HG03097 (cell line): ENCODE measurements around the gene ABHD6.

Experiments used
- ATAC-seq: cut with Tn5 transposase; IDR thresholded peaks from one replicate; pipeline ENCODE4 v1.9.1; 2021; ENCODE audit not compliant: unreplicated experiment, low FRiP score

ABHD6 gene

DNA sequence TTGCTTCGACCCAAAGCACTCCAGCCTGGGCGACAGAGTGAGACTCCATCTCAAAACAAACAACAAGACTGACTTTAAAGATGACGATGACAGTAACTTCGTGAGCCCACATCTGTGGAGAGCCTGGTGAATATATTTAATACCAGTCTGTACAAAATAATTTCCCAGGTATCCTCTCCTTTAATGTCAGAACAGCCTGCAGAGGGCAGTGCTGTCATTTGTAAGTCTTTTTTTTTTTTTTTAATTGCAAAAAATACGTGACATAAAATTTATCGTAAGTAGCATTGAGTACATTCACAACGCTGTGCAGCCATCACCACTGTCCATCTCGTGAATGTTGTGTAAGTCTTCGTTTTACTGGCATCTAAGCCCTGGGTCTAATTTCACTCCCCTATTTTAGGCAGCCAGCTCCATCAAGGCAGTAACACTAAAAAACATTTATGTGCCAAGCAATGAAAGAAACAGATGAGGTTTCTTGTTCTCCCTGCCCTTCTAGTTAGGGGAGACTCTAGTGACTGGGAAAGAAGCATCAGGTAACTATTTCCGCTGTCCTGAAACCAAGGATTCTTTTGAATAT, 70.1 kb downstream of the ABHD6 start:
- ATAC-seq: no peak

DNA sequence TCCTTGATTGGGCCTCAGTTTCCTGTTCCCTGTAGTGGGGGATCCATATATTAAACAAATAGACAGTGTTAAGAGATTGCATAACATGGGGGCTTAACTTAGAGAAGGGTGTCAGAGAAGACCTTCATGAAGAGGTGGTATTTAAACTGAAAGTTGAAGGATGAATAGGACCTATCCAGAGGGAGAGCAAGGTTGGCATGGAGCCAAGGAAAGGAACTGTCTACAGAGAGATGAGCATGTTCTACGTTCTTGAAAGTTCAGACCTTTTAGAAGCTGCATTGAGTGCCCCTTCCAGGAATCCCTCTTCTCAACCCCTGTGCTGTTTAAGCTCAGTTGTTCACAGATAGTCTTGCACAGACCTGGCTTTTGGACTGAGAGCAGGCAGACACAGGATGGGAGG, 71.1 kb downstream of the ABHD6 start:
- no peak for ATAC-seq

DNA sequence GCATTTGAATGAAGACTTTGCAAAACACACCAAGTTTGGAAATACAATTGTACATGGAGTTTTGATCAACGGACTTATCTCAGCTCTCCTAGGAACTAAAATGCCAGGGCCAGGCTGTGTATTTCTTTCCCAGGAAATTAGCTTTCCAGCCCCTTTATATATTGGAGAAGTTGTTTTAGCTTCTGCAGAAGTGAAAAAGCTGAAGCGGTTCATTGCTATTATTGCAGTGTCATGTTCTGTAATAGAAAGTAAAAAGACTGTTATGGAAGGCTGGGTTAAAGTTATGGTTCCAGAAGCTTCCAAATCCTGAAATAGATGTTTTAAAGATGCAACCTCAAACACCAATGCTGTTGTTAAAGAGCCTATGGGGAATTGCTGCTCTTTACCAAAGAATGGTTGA, 80.2 kb downstream of the ABHD6 start:
- no peak for ATAC-seq

DNA sequence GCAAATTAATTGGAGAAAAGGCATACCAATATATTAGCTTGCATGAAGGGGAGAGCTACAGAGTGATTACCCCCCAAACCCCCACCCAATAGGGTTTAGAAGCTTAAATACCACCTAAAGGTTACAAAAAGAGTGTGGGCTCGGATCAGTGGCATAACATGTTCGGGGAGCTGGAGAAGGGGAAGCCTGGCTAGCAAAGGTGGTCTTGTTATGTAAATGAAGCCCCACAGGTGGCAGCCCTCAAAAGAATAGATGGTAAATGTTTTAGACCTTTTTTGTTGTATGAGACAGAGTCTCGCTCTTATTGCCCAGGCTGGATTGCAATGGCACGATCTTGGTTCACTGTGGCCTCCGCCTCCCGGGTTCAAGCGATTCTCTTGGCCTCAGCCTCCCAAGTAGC, 84.2 kb downstream of the ABHD6 start:
- no peak for ATAC-seq

DNA sequence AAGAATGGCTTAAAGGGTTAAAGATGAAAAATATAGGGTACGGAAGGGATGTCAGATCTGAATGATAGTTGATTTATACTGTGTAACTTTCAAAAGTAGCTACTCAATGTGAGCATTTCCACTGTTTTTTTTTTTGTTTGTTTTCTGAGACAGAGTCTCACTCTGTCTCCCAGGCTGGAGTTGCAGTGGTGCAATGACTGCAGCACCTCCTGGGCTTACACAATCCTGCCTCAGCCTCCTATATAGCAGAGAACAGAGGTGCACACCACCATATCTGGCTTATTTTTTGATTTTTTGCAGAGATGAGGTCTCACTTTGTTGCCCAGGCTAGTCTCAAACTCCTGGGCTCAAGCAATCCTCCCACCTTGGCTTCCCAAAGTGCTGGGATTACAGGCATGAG, 85.2 kb downstream of the ABHD6 start:
- ATAC-seq: no peak

DNA sequence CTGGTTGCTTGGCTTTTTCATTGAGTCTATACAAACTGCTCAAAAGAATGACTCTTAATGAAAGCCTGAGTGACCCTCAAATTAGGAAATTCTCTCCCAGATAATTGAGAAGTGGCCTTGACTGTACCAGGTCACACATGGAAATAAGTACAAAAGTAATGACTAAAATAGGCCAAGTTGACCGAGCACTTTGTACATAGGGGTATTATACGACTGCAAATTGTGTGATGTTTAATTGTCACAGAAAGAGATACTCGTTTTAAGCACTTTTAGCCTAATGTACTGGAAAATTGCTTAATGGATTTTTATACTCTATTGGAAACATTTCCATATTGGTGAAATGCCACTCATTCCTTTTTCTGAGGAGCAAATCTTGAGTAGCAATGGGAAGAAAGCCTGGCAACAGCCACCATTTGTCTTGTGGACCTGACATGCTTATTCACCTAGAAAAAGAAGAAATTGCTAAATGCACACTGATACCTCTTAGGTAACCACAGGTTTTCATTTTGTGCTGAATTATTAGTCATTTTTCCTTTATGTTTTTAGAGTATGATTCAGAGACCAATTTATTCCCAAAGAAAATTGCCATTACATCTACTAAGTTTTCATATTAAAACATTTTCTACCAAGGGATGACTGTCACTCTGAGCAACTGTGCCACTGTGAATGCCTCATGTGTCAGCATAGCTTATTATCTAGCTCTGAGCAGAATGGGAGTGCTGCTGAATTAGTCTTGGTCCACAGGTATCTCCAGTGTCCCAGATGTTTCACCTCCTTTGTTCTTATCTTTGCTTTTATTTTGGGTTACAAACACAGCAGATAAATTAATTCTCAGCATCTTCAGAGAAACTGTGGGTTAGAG, 86.2 kb downstream of the ABHD6 start:
- no peak for ATAC-seq

DNA sequence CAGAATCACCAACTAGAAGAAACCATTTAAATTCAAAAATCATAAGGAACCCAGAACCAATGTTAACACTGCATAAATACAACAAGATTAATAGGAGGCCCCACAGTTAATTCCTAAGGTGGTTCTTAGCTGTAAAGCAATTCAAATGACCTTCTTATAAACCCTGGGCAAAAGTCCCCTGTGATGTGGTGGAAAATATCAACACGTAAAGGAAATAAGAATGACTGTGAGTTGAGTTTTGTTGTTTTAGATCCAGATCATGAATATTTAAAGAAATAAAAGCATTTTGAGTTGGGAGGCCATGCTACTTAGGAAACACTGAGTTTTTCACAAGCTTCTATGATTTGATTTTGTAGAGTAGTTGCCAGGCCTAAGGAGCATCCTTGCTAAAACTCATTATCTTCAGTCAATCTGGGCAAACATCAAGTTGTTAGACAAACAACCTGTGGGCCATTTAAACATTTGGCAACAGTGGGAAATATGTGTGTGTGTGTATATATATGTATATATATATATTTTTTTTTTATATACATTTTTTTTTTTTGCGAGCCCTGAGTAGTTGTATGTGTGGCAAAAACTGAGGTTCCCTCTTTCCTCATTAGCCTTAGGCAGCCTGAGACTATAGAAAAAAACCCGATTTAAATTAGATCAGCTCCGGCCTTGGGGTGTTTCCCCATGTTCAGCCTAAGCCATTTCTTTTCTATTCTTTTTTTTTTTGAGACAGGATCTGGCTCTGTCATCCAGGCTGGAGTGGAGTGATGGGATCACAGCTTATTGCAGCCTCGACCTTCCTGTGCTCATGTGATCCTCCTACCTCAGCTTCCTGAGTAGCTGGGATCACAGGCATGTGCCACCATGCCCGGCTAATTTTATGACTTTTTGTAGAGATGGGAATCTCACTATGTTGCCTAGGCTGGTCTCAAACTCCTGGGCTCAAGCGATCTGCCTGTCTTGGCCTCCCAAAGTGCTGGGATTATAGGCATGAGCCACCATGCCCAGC, 87.1 kb downstream of the ABHD6 start:
- ATAC-seq: no peak

DNA sequence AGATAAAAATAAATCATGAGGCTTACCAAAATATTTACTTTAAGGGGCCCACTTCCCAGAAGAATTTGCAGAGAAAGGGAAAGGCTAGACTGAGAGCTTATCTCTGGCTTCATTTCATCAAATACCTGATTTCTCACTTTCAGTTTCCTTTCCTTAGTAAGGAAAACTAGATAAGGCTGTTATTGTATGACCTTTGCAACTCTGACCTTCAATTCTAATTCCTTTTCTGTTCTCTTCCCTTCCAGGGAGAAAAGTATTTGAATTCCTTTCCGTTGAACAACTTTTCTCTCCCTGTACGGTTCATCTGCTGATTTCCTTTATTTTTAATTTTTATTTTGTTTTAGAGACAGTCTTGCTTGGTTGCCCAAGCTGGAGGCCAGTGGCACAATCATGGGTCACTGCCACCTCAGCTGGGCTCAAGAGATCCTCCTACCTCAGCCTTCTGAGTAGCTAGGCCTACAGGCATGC, 88.0 kb downstream of the ABHD6 start:
- ATAC-seq: no peak

DNA sequence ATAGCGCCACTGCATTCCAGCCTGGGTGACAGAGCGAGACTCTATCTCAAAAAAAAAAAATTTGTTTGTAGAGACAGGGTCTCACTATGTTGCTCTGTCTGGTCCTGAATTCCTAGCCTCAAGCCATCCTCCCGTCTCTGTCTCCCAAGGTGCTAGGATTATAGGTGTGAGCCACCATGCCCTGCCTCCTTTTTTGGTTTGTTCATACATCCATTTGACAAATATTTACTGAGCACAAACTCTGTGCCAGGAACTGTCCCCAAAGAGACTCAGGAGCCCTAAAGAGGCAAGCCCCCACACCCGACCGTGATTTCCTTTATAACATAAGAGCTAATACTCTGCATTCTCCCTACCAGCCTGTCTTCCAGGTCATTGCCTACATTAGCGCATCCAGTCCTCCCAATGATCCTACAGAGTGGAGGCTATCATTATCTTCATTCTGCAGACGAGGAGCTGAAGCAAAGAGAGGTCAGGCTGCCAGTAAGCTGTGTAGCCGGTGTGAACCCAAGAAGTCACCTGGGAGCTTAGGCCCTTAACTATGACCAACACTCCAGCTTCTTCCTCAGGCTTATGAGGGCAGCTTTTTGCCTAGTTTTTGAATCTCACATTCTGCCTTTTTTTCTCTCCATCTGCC, 88.8 kb downstream of the ABHD6 start:
- no peak for ATAC-seq

DNA sequence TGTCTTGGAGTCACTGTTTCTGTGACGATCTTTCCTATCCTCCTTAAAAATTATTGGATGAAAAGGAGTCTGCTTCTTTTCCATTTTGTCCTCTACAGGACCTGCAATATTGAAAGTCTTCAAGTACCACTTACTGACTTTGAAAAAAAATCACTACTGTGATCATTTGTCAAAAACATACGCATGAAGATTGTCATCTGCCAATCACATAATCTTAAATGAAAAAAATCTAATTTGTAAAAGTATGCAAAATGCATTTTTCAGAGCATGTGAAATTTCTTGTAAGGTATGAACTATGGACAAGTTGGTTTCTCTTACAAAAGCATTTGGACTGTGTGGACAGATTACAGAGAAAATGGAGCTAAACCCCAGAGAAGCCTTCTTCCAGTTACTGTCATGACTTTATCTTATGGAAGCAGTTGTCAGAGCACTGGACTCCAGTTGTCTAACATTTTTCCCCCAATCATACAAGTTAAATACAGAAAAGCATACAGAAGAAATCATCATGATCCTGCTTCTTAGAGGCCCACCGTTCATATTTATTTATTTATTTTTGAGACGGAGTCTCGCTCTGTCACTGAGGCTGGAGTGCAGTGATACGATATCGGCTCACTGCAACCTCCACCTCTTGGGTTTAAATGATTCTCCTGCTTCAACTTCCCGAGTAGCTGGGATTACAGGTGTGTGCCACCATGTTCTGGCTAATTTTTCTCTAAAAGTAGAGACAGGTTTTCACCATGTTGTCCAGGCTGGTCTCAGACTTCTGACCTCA, 91.7 kb downstream of the ABHD6 start:
- no peak for ATAC-seq

DNA sequence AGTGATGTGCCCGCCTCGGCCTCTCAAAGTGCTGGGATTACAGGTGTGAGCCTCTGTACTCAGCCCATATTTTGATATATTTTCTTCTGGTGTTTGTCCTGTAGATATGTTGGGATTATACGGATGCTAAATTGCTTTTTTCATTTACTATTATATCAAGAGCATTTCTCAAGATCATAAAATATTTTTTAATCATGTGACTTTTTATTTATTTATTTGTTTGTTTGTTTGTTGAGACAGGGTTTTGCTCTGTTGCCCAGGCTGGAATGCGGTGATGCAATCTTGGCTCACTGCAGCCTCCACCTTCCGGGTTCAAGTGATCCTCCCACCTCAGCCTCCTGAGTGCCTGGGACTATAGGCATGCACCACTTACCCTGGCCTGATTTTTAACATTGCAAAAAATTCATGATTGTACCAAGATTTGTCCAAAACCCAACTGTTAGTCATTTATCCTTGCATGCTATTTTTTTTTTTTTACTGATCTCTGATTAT, 92.4 kb downstream of the ABHD6 start:
- no peak for ATAC-seq

DNA sequence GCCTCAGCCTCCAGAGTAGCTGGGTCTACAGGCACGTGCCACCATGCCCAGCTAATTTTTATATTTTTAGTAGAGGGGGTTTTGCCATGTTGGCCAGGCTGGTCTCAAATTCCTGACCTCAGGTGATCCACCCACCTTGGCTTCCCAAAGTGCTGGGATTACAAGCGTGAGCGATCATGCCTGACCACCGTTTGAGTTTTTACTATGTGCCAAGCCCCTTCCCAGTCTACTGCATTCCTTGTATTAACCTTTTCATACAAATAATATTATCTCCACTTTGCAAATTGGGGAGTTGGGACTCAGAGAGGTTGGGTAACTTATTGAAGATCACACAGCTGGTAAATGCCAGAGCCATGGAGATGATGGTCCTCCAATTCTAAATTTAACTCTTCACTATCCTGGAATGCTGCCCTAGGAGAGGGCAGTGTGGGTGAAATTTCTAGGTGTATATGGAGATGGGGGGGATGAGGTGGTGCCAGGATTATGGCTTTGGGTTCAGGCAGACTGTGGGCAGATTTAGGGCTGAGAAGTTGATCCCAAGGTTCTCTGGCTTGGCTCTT, 94.1 kb downstream of the ABHD6 start:
- ATAC-seq: no peak

DNA sequence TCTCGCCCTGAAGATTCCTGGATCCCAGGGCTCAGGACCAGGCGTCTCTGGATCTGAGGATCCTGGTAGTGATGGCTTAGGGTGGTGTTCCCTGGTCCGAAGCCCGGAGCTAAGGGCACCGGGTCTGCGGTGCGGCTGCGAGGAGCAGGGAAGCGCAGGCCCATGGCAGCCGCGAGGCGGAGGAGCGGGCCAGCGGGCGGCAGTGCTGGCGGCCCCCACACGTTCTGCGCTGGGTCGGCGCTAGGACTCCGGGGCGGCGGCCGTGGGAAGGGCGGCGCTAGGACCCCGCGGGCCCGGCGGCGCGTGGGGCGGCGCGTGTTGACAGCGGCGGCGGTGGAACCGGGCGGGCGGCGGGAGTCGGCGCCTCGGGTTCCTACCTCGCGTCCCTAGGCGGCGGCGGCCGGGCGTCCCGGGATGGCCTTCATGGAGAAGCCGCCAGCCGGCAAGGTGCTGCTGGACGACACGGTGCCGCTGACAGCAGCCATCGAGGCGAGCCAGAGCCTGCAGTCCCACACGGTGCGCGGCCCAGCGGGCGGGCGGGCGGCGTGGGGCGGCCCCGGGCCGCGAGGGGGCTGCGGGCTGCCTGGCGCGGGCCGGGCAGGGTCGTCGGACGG, 95.1 kb downstream of the ABHD6 start, which contains the start of gene PXK:
Gene PXK (plus strand): TSS at position 318 of the 614 bp plus-strand sequence. CDS start 97 bp downstream, at position 415.
- peak; percentile 75 for ATAC-seq

DNA sequence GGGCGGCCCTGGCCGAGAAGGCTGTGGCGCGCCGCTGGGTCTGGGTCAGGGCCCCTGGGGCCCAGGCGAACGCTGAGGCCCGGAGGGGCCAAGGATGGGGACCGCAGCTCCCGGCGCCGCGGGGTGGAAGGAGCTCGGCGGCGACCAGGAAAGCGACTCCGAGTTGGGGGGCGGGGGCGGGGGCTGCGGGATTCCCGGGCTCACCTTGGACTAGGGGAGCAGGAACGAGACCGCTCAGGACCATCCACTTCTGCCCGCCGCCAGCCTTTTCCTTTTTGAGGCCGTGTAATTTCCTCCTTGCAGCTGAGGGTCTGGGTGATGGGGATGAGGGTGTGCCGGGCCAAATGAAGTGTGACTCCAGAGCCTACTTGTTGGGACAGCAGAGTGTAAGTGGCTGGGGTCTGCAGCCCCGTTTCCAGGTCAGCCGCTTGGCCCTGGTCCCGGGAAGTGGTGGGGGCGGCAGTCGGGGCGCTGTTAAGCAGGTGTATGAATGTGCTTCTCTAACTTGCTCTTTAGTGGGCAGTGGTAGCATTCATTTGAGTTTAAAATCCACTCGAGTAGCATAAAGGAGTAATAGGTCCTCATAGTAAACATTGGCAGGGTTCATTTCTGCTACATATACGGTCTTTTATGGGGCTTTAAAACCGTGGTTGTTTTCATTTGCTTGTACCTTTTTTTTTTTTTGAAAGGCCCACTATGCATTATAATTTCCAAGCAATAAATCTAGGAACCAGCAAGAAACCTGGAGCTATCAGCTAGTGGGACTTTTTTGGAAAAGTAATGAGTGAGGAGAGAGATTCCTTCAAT, 95.8 kb downstream of the ABHD6 start:
- ATAC-seq: no peak

DNA sequence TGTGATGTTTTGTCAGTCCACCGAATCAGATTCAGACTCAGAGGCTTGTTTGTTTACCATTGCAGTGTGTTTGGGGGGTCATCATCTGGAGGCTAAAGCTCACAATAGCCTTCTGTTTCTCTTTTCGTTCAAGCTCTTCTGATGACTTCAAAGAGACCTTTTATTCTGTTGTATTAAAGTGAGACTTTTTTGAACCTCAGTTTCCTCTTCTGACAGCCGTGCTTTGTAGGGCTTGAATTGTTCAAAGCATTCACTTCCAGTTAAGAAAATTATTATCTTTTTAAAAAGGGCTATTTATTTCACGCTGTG, 96.4 kb downstream of the ABHD6 start:
- no peak for ATAC-seq

DNA sequence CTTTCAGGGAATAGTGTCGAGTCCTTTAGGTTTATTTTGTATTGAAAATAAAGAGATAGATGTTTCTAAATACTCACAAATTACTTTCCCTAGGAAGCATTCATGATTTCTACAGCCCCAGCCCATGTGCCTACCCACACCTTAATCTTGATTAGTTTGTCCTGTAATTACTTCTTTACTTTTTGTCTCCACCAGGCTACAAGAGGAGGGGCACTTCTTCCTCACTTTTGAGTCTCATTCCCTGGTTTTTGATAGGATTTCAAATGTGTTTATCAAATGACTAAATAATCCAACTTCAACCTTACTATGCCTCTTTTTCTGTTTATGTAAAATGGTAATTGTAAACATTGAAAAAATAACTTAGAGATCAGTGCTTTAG, 96.9 kb downstream of the ABHD6 start:
- ATAC-seq: no peak

DNA sequence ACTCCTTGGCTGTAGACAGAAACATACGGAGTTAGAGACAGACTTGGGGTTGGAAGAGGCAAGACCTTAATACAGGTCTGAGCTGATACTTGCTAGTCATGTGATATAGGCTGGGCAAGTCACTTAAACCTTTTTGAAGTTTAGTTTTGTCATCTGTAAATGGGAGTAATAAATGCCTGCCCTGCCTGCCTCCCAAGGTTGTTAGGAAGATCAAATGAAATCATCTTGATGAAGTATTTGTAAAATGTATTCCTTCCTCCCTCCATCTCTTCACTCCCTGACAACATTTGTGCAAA, 98.0 kb downstream of the ABHD6 start:
- ATAC-seq: no peak

DNA sequence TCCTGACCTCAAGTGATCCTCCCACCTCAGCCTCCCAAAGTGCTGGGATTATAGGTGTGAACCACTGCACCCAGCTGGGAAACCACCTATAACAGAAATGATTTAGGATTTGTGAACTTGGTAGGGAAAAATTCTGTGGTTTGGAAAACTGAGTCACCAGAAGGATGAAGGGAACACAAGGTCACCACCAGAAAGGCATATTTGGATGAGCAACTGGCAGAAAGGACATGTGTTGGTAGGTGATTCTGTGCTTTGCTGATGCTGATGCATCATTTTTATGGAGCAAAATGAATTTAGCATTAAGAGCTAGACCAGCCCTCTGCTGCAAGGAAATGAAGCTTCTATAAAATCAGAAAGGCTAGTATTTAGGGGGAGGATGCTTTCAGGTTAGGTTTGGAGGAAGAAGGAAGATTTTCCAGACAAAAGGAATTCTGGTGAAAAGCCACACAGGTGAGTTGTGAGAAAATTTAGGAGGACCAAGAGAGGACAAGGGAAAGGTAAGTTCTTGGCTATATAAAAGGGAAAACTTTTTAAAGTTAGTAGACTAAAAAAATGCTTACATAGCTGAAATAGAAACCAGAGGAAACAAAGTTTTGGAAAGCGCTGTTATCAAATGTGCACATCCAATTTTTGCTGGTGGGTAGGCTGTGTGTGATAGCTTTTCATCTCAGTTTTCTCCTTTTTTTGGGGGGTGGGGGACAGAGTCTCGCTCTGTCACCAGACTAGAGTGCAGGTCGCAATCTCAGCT, 98.7 kb downstream of the ABHD6 start:
- ATAC-seq: no peak
